K562 (cell line): ENCODE measurements around the gene OPA3. TPM values are rescaled to one million over a fixed set of nuclear protein-coding genes. Genes with fewer than 3 reads are reported as not detected.

Experiments used
- BCOR ChIP-seq: fragments of 450-650 bp; IDR thresholded peaks from 2 replicates; pipeline ENCODE4 v1.6.1; 2016
- CEBPG ChIP-seq, 3 experiments: fragments of 200-800 bp in 1 of 3; sonication (Bioruptor generic) in 1 of 3; sonication (generic) in 1 of 3; formaldehyde crosslinking in 1 of 3; IDR thresholded peaks in 2 of 3; conservative IDR thresholded peaks in 1 of 3; 2 replicates each; pipeline versions ENCODE4 v1.6.1 to v1.8.0; 2016 to 2022; ENCODE audit warnings: missing compliant biosample characterization in 2 of 3, missing genetic modification characterization in 2 of 3, mild to moderate bottlenecking in 1 of 3, missing genetic modification reagents in 1 of 3
- GATAD2B ChIP-seq: fragments of 450-650 bp; IDR thresholded peaks from 2 replicates; pipeline ENCODE4 v1.6.1; 2017; ENCODE audit warnings: mild to moderate bottlenecking, borderline replicate concordance
- HEY1 ChIP-seq: fragments of 250-450 bp; sonication (Bioruptor Pico); IDR thresholded peaks from 2 replicates; pipeline ENCODE4 v1.5.0; 2020; ENCODE audit warnings: mild to moderate bottlenecking, moderate library complexity, borderline replicate concordance
- KLF13 ChIP-seq: fragments of 450-650 bp; IDR thresholded peaks from 2 replicates; pipeline ENCODE4 v1.6.1; 2016; ENCODE audit warnings: missing genetic modification characterization, low read depth, mild to moderate bottlenecking, missing compliant biosample characterization, moderate library complexity, borderline replicate concordance
- LCOR ChIP-seq: sonication (generic); formaldehyde crosslinking; IDR thresholded peaks from 2 replicates; pipeline ENCODE4 v1.8.0; 2022; ENCODE audit warnings: mild to moderate bottlenecking, missing genetic modification reagents
- MCM2 ChIP-seq: fragments of 450-650 bp; IDR thresholded peaks from 2 replicates; pipeline ENCODE4 v1.6.1; 2017; ENCODE audit warnings: low read depth, mild to moderate bottlenecking
- MED1 ChIP-seq: sonication (generic); formaldehyde crosslinking; IDR thresholded peaks from 2 replicates; pipeline ENCODE4 v1.8.1; 2023; ENCODE audit warnings: missing genetic modification reagents, borderline replicate concordance
- NEUROD1 ChIP-seq: fragments of 150-350 bp; IDR thresholded peaks from 2 replicates; pipeline ENCODE4 v1.6.1; 2014; ENCODE audit warnings: borderline replicate concordance, low read length, low read depth; ENCODE audit not compliant: partially characterized antibody
- NR4A1 ChIP-seq, 2 experiments: fragments of 250-450 bp in 1 of 2; fragments of 450-650 bp in 1 of 2; sonication (Bioruptor Pico) in 1 of 2; IDR thresholded peaks; 2 replicates each; pipeline versions ENCODE4 v1.4.0 to v1.6.1; 2016 to 2020; ENCODE audit warnings: mild to moderate bottlenecking in 2 of 2, missing compliant biosample characterization in 1 of 2, missing genetic modification characterization in 1 of 2, moderate library complexity in 1 of 2
- POLR3A ChIP-seq: IDR thresholded peaks from 2 replicates; pipeline ENCODE4 v1.6.1; 2011; ENCODE audit warnings: borderline replicate concordance, mild to moderate bottlenecking, moderate library complexity; ENCODE audit not compliant: insufficient read length, insufficient read depth; ENCODE audit errors: extremely low read depth
- RAD21 ChIP-seq, 2 experiments: fragments of 250-450 bp in 1 of 2; fragments of 450-650 bp in 1 of 2; sonication (Bioruptor Pico) in 1 of 2; formaldehyde crosslinking in 1 of 2; IDR thresholded peaks in 1 of 2; conservative IDR thresholded peaks in 1 of 2; 2 replicates each; pipeline versions ENCODE4 v1.4.0 to v1.8.0; 2020 to 2022; ENCODE audit warnings: mild to moderate bottlenecking in 2 of 2, moderate library complexity in 1 of 2
- RBM22 ChIP-seq: fragments of 200-400 bp; formaldehyde crosslinking; IDR thresholded peaks from 2 replicates; pipeline ENCODE4 v1.6.1; 2018; ENCODE audit warnings: low read length, low read depth; ENCODE audit not compliant: poor library complexity, severe bottlenecking
- XRCC3 ChIP-seq: fragments of 450-650 bp; IDR thresholded peaks from 2 replicates; pipeline ENCODE4 v1.6.1; 2017; ENCODE audit warnings: mild to moderate bottlenecking, moderate library complexity
- ZNF184 ChIP-seq: sonication (generic); formaldehyde crosslinking; IDR thresholded peaks from 2 replicates; pipeline ENCODE4 v1.5.0; 2020; ENCODE audit warnings: missing genetic modification reagents
- ZNF354B ChIP-seq: fragments of 250-450 bp; sonication (Bioruptor Pico); IDR thresholded peaks from 2 replicates; pipeline ENCODE4 v1.4.0; 2020
- polyA plus RNA-seq, 8 experiments: library from polyadenylated mRNA; depleted of rRNA in 4 of 8; stranded (reverse) in 5 of 8; unstranded in 3 of 8; fragments of >200 nt; fragmentation: Nextera tagmentation in 2 of 8; fragmentation: Illumina TruSeq in 1 of 8; extraction: Ambion mirVana in 2 of 8; extraction: Trizol in 1 of 8; gene quantifications; 2 replicates each; pipeline versions ENCODE4 v1.2.1 to v1.2.3, GENCODE V29; 2011 to 2014; ENCODE audit warnings: inconsistent platforms in 1 of 8, missing spikeins in 1 of 8
- total RNA-seq, 7 experiments: library from RNA; depleted of rRNA in 6 of 7; stranded (reverse); fragments of >200 nt in 6 of 7; fragmentation: Illumina TruSeq in 2 of 7; extraction: Trizol in 2 of 7; gene quantifications; 2 replicates each; pipeline versions ENCODE4 v1.2.1 to v1.2.3, GENCODE V29; 2011 to 2021; ENCODE audit warnings: low replicate concordance in 1 of 7
- TF ChIP-seq, protein P1 (sequence below): fragments of 450-650 bp; IDR thresholded peaks from 2 replicates; pipeline ENCODE4 v1.6.1; 2016; ENCODE audit warnings: missing biosample characterization, missing genetic modification characterization
- TF ChIP-seq, protein P2 (sequence below): IDR thresholded peaks from 3 replicates; pipeline ENCODE4 v1.6.1; 2011; ENCODE audit warnings: borderline replicate concordance, mild to moderate bottlenecking; ENCODE audit not compliant: insufficient read length, insufficient read depth
- TF ChIP-seq, protein P3 (sequence below): fragments of 250-450 bp; sonication (Bioruptor Pico); IDR thresholded peaks from 2 replicates; pipeline ENCODE4 v1.8.0; 2022; ENCODE audit warnings: inconsistent platforms, mild to moderate bottlenecking, moderate library complexity, borderline replicate concordance
- TF ChIP-seq, protein P4 (sequence below): sonication (generic); formaldehyde crosslinking; IDR thresholded peaks from 2 replicates; pipeline ENCODE4 v1.8.0; 2022; ENCODE audit warnings: mild to moderate bottlenecking, missing genetic modification reagents, borderline replicate concordance

The OPA3 gene
- total and polyA plus RNA-seq, 9 of the 15 experiments (the other 6 are each of a cell fraction or from before 2014, with no cell fraction given): 1.4 to 18.8 (median 9.0) TPM

DNA sequence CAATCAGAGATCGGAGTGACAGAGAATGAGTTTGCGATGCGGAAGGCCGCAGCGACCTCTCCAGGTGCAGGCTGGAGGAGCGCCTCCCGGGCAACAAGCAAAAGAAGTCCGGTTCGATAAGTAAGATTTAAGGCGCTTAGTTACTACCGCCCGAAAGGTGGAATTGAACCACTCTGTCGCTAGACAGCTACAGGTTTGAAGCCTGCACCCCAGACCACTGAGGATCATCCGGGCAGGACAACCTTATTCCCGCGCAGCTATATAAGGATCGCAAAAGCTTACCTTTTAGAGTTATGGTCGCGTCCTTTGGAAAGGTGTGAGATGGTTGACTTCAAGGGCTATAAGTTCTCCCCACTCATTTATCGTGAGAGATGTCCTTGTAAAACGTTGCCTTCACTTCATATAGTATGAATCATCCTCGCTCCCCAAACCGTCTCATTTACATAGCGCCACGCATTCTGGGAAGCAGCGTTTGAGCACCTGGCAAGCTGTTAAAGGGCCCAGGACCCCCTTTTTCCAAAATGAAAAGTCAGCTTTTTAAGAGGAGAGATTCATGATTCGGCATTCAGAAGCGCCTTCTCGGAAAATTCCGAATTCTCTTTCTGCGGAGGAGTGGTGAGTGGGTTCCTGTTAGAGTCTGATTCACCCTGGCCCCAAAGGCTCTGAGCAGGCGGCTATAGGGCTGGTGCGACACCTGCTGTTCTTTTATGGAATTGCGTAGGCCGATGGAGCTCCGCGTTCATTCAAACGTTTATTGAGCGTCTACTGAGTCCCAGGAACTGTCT lies 106.0 kb downstream of the OPA3 start (continued):
- TF ChIP-seq, protein P1, sequence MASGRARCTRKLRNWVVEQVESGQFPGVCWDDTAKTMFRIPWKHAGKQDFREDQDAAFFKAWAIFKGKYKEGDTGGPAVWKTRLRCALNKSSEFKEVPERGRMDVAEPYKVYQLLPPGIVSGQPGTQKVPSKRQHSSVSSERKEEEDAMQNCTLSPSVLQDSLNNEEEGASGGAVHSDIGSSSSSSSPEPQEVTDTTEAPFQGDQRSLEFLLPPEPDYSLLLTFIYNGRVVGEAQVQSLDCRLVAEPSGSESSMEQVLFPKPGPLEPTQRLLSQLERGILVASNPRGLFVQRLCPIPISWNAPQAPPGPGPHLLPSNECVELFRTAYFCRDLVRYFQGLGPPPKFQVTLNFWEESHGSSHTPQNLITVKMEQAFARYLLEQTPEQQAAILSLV: no peak
- TF ChIP-seq, protein P2, sequence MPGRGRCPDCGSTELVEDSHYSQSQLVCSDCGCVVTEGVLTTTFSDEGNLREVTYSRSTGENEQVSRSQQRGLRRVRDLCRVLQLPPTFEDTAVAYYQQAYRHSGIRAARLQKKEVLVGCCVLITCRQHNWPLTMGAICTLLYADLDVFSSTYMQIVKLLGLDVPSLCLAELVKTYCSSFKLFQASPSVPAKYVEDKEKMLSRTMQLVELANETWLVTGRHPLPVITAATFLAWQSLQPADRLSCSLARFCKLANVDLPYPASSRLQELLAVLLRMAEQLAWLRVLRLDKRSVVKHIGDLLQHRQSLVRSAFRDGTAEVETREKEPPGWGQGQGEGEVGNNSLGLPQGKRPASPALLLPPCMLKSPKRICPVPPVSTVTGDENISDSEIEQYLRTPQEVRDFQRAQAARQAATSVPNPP: peak; percentile 100
- TF ChIP-seq LCOR (CRISPR knock-in tag): peak; percentile 89
- TF ChIP-seq XRCC3: no peak
- TF ChIP-seq GATAD2B: peak; percentile 64; the same call in 1 of the 2 replicates
- TF ChIP-seq CEBPG (CRISPR knock-in tag; IDR thresholded peaks at IDR 0.05): no peak
- no peak for TF ChIP-seq CEBPG (tag; conservative IDR thresholded peaks at IDR 0.05 in 1 of 2, IDR thresholded peaks at IDR 0.05 in 1 of 2)
- peak; percentile 64; the same call in 1 of the 2 replicates for TF ChIP-seq HEY1 (CRISPR knock-in tag)
- TF ChIP-seq, protein P3, sequence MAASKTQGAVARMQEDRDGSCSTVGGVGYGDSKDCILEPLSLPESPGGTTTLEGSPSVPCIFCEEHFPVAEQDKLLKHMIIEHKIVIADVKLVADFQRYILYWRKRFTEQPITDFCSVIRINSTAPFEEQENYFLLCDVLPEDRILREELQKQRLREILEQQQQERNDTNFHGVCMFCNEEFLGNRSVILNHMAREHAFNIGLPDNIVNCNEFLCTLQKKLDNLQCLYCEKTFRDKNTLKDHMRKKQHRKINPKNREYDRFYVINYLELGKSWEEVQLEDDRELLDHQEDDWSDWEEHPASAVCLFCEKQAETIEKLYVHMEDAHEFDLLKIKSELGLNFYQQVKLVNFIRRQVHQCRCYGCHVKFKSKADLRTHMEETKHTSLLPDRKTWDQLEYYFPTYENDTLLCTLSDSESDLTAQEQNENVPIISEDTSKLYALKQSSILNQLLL (CRISPR knock-in tag): no peak
- peak; percentile 98 for TF ChIP-seq POLR3A
- TF ChIP-seq NR4A1 (CRISPR knock-in tag; IDR thresholded peaks at IDR 0.05): no peak
- 0 out of 2 replicates have a peak, but pooled peaks have one; percentile 15 for TF ChIP-seq NR4A1 (tag; IDR thresholded peaks at IDR 0.05)
- TF ChIP-seq MED1 (CRISPR knock-in tag): no peak
- no peak for TF ChIP-seq MCM2
- TF ChIP-seq NEUROD1: peak; percentile 49
- no peak for TF ChIP-seq ZNF184
- no peak for TF ChIP-seq ZNF354B
- TF ChIP-seq KLF13: no peak
- TF ChIP-seq BCOR: peak; percentile 80; the same call in 1 of the 2 replicates
- TF ChIP-seq RAD21 (CRISPR knock-in tag; conservative IDR thresholded peaks at IDR 0.05 in 1 of 2, IDR thresholded peaks at IDR 0.05 in 1 of 2): peak; percentile 98 to 99
- TF ChIP-seq RBM22: no peak
- TF ChIP-seq, protein P4, sequence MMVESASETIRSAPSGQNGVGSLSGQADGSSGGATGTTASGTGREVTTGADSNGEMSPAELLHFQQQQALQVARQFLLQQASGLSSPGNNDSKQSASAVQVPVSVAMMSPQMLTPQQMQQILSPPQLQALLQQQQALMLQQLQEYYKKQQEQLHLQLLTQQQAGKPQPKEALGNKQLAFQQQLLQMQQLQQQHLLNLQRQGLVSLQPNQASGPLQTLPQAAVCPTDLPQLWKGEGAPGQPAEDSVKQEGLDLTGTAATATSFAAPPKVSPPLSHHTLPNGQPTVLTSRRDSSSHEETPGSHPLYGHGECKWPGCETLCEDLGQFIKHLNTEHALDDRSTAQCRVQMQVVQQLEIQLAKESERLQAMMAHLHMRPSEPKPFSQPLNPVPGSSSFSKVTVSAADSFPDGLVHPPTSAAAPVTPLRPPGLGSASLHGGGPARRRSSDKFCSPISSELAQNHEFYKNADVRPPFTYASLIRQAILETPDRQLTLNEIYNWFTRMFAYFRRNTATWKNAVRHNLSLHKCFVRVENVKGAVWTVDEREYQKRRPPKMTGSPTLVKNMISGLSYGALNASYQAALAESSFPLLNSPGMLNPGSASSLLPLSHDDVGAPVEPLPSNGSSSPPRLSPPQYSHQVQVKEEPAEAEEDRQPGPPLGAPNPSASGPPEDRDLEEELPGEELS (CRISPR knock-in tag): 0 out of 2 replicates have a peak, but pooled peaks have one; percentile 39
